ENCODE measurements around the gene OR2T27.
"Not testable (repeated sequence)": the region's sequence is repeated elsewhere in the genome, so short reads cannot be mapped to it uniquely, and the experiment has no call there.

OR2T27 gene

DNA sequence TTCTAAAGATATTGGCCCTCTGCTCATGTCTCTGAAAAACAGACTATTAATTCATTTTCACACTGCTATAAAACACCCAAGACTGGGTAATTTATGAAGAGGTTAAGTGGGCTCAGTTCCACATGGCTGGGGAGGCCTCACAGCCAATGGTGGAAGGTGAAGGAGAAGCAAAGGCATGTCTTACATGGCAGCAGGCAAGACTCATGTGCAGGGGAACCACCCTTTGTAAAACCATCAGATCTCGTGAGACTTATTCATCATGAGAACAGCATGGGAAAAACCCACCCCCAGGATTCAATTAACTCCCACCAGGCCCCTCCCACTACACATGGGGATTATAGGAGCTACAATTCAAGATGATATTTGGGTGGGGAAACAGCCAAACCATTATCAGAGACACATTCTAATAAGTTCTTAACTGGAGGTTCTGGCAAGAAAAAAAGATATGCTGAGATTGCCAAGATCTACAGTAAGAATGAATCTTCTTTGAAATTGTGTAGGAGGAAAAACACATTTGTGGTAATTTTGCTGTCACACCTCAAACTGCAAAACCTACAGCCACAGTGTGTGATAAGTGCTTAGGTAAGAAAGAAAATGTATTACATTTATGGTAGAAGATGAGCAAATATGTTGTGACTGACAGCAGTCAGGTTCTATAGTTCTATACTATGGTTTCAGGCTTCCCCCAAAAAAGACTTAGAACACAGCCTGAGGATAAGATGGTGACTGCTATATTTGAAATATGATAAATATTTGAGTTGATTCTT, 6.4 kb downstream of the OR2T27 start:
- not testable (repeated sequence) for H3K36me3 ChIP-seq (ENCODE audit: insufficient read depth, low read length); H2AFZ ChIP-seq (ENCODE audit: low read depth, low read length); H3K27me3 ChIP-seq (ENCODE audit: insufficient read depth, low read length, poor library complexity); H3K9ac ChIP-seq (ENCODE audit: low read depth, low read length); H3K79me2 ChIP-seq (ENCODE audit: insufficient read depth, low read length); H3K4me3 ChIP-seq (ENCODE audit: low read depth in 1 of 2, low read length in 2 of 2); H3K9me3 ChIP-seq (ENCODE audit: insufficient read depth, low read length, severe bottlenecking); H3K4me2 ChIP-seq (ENCODE audit: insufficient read depth, low read length); H3K4me1 ChIP-seq (ENCODE audit: insufficient read depth, low read length); ATAC-seq (ENCODE audit: insufficient read depth, low read depth); H4K20me1 ChIP-seq (ENCODE audit: insufficient read depth, low read length); DNase-seq; H3K27ac ChIP-seq (ENCODE audit: low read length)

DNA sequence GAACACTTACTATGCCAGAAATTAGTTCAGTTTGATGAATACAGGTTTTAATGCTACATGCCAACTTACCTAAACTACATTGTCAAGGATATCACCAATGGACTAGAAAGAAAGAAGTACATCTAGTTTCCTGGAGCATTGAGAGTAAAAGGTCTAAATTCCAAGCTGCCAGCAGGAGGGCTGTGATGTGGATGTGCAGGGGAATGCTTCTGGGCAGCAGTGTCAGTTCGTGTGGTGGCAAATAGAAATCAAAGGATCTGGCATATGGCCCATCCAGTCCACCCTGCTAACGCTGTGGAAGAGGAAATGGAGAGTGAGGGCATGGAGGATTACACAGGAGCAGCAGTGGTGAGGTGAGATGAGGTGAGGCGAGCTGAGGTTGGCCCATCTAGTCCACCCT, 10.2 kb downstream of the OR2T27 start, which contains the start of gene OR2T35:
Gene OR2T35 (minus strand): TSS at position 101 of the 400 bp plus-strand sequence. CDS start 6,020 bp downstream, outside the sequence.
- not testable (repeated sequence) for H3K27me3 ChIP-seq (ENCODE audit: insufficient read depth, low read length, poor library complexity); H3K4me3 ChIP-seq (ENCODE audit: low read depth in 1 of 2, low read length in 2 of 2); DNase-seq; H3K9ac ChIP-seq (ENCODE audit: low read depth, low read length); H4K20me1 ChIP-seq (ENCODE audit: insufficient read depth, low read length); H3K4me2 ChIP-seq (ENCODE audit: insufficient read depth, low read length); H3K27ac ChIP-seq (ENCODE audit: low read length); H3K79me2 ChIP-seq (ENCODE audit: insufficient read depth, low read length); H2AFZ ChIP-seq (ENCODE audit: low read depth, low read length); H3K36me3 ChIP-seq (ENCODE audit: insufficient read depth, low read length); H3K9me3 ChIP-seq (ENCODE audit: insufficient read depth, low read length, severe bottlenecking); ATAC-seq (ENCODE audit: insufficient read depth, low read depth); H3K4me1 ChIP-seq (ENCODE audit: insufficient read depth, low read length)

DNA sequence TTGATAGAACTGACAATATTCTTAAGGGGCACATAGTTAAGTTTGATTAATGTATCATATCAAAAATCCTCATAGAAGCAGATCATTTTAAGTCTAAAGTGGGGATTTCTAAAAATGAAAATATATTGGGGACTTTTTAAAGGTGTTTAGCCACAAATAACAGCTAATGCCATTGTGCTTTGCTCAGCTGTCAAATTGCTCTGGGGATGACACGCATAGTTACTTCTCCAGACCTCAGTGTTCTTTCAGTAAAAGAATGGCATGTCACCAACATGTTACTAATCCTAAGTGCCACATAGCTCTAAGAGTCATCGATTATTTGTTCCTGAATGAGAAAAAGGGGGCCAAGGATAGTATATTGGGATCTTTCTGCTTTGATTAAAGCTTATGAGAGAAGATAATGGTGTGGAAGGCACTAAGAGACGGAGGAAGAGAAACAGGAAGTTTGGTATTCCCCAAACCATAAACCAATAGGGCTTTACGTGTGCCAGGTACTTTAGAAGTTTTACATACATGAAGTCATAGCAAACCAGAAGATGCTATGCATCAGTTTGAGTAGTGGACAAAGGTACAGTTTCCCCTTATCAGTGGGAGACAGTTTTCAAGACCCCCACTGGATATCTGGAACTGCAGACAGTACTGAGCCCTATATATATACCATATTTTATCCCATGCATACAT, 12.2 kb downstream of the OR2T27 start:
- not testable (repeated sequence) for H3K4me2 ChIP-seq (ENCODE audit: insufficient read depth, low read length); H3K79me2 ChIP-seq (ENCODE audit: insufficient read depth, low read length); H3K9ac ChIP-seq (ENCODE audit: low read depth, low read length); ATAC-seq (ENCODE audit: insufficient read depth, low read depth); H4K20me1 ChIP-seq (ENCODE audit: insufficient read depth, low read length); H3K4me1 ChIP-seq (ENCODE audit: insufficient read depth, low read length); H3K27ac ChIP-seq (ENCODE audit: low read length); H2AFZ ChIP-seq (ENCODE audit: low read depth, low read length); H3K9me3 ChIP-seq (ENCODE audit: insufficient read depth, low read length, severe bottlenecking); H3K4me3 ChIP-seq (ENCODE audit: low read depth in 1 of 2, low read length in 2 of 2); H3K36me3 ChIP-seq (ENCODE audit: insufficient read depth, low read length); H3K27me3 ChIP-seq (ENCODE audit: insufficient read depth, low read length, poor library complexity); DNase-seq

GRCh38 chr1:248641583-248641982, 13.7 kb downstream of the OR2T27 start:
- not testable (repeated sequence) for DNase-seq; H3K36me3 ChIP-seq (ENCODE audit: insufficient read depth, low read length); H3K79me2 ChIP-seq (ENCODE audit: insufficient read depth, low read length); H3K27ac ChIP-seq (ENCODE audit: low read length); H3K4me3 ChIP-seq (ENCODE audit: low read depth in 1 of 2, low read length in 2 of 2); H3K4me2 ChIP-seq (ENCODE audit: insufficient read depth, low read length); H3K9me3 ChIP-seq (ENCODE audit: insufficient read depth, low read length, severe bottlenecking); H2AFZ ChIP-seq (ENCODE audit: low read depth, low read length); H4K20me1 ChIP-seq (ENCODE audit: insufficient read depth, low read length); H3K4me1 ChIP-seq (ENCODE audit: insufficient read depth, low read length); ATAC-seq (ENCODE audit: insufficient read depth, low read depth); H3K27me3 ChIP-seq (ENCODE audit: insufficient read depth, low read length, poor library complexity); H3K9ac ChIP-seq (ENCODE audit: low read depth, low read length)

DNA sequence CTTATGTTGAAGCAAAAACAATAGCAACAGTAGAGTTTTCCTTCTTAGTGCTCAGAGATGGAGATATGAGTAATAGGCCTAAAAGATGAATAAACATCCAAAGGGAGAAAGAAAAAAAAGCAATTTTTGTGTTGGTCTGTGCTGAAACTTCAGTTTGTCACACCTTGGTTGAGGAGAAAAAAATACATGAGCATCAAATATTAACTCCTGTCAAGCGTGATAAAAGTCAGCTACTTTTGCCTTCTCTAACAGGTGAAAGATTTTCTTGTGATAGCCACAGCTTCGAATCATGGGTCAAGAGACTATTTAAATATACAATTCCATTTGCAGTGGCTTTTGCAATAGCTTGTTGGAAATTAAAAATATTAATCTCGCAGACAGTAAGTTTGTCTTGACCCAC, 14.4 kb downstream of the OR2T27 start:
- H3K9me3 ChIP-seq (ENCODE audit: insufficient read depth, low read length, severe bottlenecking); ATAC-seq (ENCODE audit: insufficient read depth, low read depth); H4K20me1 ChIP-seq (ENCODE audit: insufficient read depth, low read length); H3K27me3 ChIP-seq (ENCODE audit: insufficient read depth, low read length, poor library complexity); H3K4me2 ChIP-seq (ENCODE audit: insufficient read depth, low read length); H3K36me3 ChIP-seq (ENCODE audit: insufficient read depth, low read length); H2AFZ ChIP-seq (ENCODE audit: low read depth, low read length); H3K9ac ChIP-seq (ENCODE audit: low read depth, low read length); H3K27ac ChIP-seq (ENCODE audit: low read length); DNase-seq; H3K4me3 ChIP-seq (ENCODE audit: low read depth in 1 of 2, low read length in 2 of 2); H3K4me1 ChIP-seq (ENCODE audit: insufficient read depth, low read length); H3K79me2 ChIP-seq (ENCODE audit: insufficient read depth, low read length): not testable (repeated sequence)

DNA sequence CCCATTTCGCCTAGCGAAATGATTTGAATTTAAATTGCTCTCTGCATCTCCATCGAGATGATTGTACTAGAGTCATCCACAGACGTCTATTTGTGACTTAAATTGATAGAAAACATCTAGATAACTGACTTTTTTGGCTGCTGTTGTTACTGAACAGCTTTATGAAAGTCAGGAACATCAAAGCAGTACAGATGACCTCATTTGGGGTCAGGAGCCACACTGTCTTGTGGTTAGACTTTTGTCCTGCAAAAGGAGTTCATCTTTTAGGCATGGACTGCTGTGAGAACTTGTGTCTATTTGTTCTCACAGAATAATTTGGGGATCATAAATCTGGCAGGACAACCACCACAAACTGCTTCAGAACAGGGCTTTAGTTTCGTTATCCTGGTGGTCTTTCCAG, 15.7 kb downstream of the OR2T27 start:
- H3K27me3 ChIP-seq (ENCODE audit: insufficient read depth, low read length, poor library complexity); H3K27ac ChIP-seq (ENCODE audit: low read length); H4K20me1 ChIP-seq (ENCODE audit: insufficient read depth, low read length); H2AFZ ChIP-seq (ENCODE audit: low read depth, low read length); H3K36me3 ChIP-seq (ENCODE audit: insufficient read depth, low read length); H3K4me1 ChIP-seq (ENCODE audit: insufficient read depth, low read length); H3K9ac ChIP-seq (ENCODE audit: low read depth, low read length); H3K79me2 ChIP-seq (ENCODE audit: insufficient read depth, low read length); H3K4me3 ChIP-seq (ENCODE audit: low read depth in 1 of 2, low read length in 2 of 2); H3K9me3 ChIP-seq (ENCODE audit: insufficient read depth, low read length, severe bottlenecking); H3K4me2 ChIP-seq (ENCODE audit: insufficient read depth, low read length); DNase-seq: not testable (repeated sequence)
- 0 out of 3 replicates have a peak, but pooled peaks have one; percentile 27 for ATAC-seq (ENCODE audit: insufficient read depth, low read depth)

GRCh38 chr1:248636612-248637011, 18.7 kb downstream of the OR2T27 start:
- H3K9ac ChIP-seq (ENCODE audit: low read depth, low read length); H4K20me1 ChIP-seq (ENCODE audit: insufficient read depth, low read length); H3K36me3 ChIP-seq (ENCODE audit: insufficient read depth, low read length); H3K27ac ChIP-seq (ENCODE audit: low read length); H3K4me1 ChIP-seq (ENCODE audit: insufficient read depth, low read length); H2AFZ ChIP-seq (ENCODE audit: low read depth, low read length); H3K9me3 ChIP-seq (ENCODE audit: insufficient read depth, low read length, severe bottlenecking); ATAC-seq (ENCODE audit: insufficient read depth, low read depth); H3K4me2 ChIP-seq (ENCODE audit: insufficient read depth, low read length); H3K79me2 ChIP-seq (ENCODE audit: insufficient read depth, low read length); H3K27me3 ChIP-seq (ENCODE audit: insufficient read depth, low read length, poor library complexity); DNase-seq; H3K4me3 ChIP-seq (ENCODE audit: low read depth in 1 of 2, low read length in 2 of 2): not testable (repeated sequence)

GRCh38 chr1:248634991-248635390, 20.3 kb downstream of the OR2T27 start, which contains the start of gene OR2T11:
Gene OR2T11, minus strand, starts transcription at chr1:248635091. Its CDS starts 7,963 bp downstream, at chr1:248627128.
- DNase-seq; H4K20me1 ChIP-seq (ENCODE audit: insufficient read depth, low read length); H3K9me3 ChIP-seq (ENCODE audit: insufficient read depth, low read length, severe bottlenecking); H3K79me2 ChIP-seq (ENCODE audit: insufficient read depth, low read length); H3K4me2 ChIP-seq (ENCODE audit: insufficient read depth, low read length); H3K27ac ChIP-seq (ENCODE audit: low read length); H3K4me1 ChIP-seq (ENCODE audit: insufficient read depth, low read length); H3K27me3 ChIP-seq (ENCODE audit: insufficient read depth, low read length, poor library complexity); H3K4me3 ChIP-seq (ENCODE audit: low read depth in 1 of 2, low read length in 2 of 2); H3K9ac ChIP-seq (ENCODE audit: low read depth, low read length); ATAC-seq (ENCODE audit: insufficient read depth, low read depth); H3K36me3 ChIP-seq (ENCODE audit: insufficient read depth, low read length); H2AFZ ChIP-seq (ENCODE audit: low read depth, low read length): not testable (repeated sequence)

Measured in DND-41 (cell line).